CD4-positive, alpha-beta T cell treated with Interleukin-21 for 1 hour (primary cell): ENCODE data around the gene RPSA.
"Not testable (repeated sequence)": the region's sequence is repeated elsewhere in the genome, so short reads cannot be mapped to it uniquely, and the experiment has no call there.

Experiments
- DNase-seq: peaks from one replicate; pipeline ENCODE4 v3.0.0-alpha.2; 2020

Gene RPSA

DNA sequence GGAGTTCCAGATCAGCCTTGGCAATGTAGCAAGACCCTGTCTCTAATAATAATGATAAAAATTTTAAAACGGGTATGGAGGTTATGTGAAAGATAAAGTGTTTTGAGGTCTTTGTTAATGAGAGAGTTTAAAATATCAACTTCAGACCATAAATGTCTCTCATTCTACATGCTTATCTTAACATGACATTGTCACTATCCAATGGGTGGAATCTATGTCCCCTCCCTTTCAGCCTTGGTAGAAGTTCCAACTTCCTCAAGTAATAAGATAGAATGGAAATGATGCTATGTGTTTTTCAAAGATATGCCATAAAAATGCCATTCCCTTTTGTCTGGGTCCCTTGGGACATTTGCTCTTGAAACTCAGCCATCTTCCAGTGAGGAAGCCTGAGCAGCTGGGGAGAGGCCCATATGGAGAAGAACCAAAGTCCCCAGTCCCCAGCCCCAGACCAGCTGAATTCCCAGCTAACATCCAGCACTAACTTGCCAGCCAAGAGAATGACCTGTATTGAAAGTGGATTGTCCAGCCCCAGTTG, 17.0 kb downstream of the RPSA start:
- DNase-seq = no peak

DNA sequence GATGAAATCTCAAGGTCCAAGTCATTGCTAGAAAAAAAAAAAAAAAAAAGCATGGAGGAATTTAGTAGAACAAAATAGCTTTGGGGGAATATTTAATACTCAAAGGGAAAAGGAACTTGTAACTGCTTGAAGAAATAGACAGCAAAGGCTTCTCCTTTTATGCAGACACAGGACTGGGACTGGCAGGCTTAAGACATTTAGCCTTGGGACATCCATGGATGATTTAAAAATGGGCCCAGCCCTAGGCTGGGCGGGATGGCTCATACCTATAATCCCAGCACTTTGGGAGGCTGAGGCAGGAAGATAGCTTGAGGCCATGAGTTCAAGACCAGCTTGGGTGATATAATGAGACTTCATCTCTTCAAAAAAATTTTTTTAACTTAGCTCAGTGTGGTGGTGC, 19.8 kb downstream of the RPSA start:
- no peak for DNase-seq

DNA sequence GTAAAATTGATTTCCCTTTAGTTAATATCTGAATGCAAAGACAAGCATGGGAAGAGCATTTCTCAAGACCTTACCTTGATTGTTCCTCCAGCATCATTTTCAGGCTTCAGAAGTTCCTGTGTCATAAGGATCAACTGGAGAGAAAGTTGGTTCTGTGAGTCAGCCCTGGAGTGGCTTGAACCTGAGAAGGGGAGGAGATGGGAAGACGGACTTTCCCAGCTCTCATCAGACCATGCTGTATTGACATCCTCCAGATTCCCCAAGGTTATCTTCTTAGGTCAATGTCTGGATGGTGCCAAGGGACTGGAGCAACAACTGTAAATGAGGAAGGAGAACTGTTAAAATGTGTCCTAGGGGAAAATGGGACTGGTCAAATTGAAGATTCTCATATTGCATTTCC, 21.0 kb downstream of the RPSA start:
- DNase-seq = no peak

DNA sequence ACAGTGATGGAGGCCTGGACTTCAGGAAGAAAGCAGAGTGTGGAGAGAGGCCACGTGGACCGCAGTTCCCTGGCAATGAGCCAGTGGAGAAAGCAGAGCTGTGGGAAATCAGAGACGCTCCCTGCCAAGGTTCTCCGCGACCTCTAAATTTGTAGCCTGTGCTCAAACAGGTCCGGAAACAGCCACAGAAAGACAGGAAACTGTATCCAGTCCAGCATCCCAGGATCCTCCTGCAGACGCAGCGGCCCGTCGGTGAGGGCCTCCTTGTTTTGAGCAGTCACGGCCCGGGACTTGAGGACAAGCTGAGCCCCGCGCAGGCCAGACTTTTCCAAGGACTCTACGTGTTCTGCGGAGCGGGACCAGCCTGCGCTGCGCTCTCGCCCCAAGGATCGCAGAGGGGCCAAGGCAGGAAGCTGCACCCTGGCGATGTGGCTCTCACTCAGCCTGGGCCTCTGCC, 22.3 kb downstream of the RPSA start:
- DNase-seq = no peak

DNA sequence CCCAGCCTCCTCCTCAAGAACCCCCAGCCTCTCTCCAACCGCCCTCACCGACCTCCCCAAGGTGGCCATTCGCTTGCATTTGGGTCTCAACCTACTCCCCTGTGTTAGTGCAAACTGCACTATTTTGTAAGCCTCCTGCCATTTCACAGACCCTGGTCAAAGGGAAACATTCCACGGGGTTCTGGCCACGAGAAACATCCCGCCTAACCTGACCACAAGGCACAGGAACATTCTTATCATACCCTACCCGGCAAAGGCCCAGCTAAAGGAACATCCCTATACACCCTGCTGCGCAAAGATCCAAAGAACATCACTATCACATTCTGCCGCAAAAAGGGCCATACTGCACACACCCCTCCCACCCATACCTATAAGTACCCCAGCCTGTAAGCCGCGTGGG, 22.9 kb downstream of the RPSA start:
- no peak for DNase-seq

DNA sequence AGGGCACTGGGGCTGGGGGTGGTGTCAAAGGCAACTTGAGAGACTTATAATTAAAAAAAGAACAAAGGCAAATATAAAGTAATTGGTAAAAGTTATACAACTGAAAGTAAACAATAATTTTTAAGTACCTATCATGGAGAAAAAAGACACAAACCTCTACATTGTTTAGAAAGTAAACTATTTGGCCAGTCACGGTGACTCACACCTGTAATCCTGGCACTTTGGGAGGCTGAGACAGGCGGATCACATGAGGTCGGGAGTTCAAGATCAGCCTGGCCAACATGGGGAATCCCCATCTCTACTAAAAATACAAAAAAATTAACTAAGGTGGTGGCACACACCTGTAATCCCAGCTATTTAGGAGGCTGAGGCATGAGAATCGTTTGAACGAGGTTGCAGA, 25.8 kb downstream of the RPSA start:
- no peak for DNase-seq

DNA sequence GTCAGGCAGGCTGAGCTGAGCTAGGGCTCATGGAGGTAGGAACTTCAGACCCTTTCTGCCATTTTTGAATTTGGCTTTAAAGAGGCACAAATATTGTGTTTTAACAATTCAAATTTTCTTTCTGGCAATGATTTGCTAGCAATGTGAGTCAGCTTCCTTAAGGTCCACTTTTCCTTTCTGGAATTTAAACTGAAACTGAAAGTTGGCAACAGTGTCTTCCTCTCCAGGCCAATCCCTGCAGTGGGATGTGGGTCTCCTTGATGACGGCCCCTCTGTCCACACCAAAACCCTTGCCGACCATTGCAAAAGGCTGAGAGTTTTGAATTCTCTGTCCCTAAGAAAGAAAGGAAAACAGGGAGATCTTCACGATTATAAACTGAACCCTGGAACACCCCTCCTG, 27.1 kb downstream of the RPSA start:
- DNase-seq = no peak

DNA sequence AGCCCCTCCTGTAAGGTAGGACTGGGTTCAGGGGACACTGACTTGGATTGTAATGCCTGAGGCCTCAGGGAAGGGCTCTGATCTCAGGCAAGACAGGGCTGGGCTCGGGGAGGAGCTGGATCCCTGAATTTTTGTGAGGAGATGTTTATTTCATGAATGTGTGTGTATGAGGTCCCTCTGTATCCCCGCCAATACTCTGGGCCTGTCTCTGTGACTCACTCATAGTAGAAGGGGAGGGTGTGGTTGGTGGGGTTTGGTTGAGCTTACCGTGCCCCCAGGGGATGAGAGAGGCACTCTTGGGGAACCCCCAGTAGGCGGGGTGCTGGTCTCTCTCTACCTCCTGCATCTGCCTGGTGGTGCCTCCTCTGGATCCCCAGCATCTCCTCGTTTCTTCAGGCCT, 28.1 kb downstream of the RPSA start:
- DNase-seq = no peak

DNA sequence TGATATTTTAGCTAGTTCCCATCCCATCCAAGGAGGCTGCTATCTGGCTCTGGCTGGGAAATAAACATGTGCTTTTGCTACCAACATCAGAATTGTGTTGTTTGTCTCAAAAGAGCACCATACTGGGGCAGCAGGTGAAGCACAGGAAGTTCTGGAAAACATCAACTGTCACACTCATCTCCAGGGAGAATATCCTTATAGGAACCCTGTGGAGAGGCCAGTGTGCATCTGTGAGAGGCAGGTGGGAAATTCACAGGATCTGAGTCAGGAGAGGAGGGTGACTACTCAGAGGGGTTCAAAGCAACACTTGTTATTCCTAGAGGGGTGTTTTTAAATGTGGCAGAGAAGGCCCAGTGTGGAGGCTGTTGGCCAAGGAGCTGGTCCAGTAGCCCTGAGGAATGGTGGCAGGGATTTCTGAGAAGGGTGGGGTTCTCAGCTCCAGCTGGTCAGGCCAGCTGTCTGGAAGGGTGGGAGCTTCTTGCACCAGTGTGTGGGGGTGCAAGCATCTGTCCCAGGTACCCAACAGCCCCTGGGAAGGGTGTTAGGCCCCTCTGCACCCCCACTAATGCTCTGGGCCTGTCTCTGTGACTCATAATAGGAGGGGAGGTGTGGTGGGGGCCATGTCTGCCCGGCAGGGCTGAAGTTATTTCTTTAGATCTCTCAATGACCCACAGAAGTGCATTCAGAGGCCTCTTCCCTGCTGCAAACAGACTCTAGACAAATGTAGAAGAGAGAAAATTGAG, 28.7 kb downstream of the RPSA start:
- no peak for DNase-seq

DNA sequence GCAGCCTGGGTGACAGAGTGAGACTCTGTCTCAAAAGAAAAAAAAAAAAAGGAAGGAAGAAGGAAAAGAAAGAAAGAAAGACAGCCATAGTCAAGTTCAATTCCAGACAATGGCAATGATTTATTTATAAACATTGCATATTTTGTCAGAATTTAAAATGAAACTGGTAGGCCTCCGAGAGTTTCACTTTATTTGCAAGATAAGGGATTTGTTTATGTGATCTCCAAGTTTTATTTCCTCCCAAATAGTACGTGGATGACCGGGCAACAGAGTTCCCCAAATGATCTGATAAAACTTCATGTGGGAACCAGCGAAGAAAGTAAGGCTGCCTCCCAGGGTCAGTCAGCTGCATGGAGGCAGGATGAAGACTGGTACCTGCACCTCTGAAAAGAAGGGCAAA, 32.4 kb downstream of the RPSA start:
- DNase-seq = no peak

DNA sequence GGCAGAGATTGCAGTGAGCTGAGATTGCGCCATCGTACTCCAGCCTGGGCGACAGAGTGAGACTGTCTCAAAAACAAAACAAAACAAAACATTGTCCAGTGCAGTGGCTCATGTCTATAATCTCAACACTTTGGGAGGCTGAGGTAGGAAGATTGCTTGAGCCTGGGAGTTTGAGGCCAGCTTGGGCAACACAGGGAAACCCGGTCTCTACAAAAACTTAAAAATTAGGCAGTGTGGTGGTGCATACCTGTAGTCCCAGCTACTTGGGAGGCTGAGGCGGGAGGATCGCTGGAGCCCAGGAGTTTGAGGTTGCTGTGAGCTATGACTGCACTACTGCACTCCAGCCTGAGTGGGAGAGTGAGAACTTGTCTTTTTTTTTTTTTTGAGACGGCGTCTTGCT, 33.8 kb downstream of the RPSA start:
- DNase-seq = no peak

DNA sequence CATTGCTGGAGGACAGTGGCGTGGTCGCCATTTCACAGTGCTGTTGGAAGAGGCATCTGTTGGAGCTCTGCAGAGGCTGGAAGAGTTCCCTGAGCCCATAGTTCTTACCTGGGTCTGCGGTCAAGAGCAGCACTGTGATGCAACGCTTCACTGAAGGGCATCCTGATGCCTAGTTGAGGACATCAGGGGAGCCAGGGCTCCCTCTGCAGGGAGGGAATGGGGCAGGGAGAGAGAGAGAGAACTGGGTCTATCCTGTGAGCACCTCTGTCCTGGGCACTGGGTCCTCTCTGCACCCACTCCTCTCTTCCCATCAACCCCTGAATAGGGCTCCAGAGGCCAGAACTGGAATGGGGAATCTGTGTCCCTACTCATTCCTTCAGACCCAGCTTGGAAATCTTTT, 37.0 kb downstream of the RPSA start:
- DNase-seq = no peak

DNA sequence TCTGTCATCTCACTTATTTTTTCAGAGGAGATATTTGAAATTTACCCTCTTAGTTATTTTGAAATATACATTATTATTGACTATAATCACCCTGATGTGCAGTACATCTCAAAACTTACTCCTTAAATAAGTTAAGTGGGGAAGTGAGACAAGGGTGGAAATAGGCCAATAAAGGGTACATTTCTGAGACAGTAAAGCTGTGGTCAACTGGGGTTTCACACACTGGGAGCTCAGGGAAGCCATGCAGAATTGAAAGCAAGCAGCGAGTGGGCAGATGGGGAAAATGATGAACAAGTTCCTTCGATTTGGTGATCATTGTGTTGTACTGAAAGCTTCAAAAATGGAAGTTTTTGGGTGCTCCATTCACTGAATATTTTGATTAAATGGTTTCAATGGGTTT, 39.4 kb downstream of the RPSA start:
- no peak for DNase-seq

DNA sequence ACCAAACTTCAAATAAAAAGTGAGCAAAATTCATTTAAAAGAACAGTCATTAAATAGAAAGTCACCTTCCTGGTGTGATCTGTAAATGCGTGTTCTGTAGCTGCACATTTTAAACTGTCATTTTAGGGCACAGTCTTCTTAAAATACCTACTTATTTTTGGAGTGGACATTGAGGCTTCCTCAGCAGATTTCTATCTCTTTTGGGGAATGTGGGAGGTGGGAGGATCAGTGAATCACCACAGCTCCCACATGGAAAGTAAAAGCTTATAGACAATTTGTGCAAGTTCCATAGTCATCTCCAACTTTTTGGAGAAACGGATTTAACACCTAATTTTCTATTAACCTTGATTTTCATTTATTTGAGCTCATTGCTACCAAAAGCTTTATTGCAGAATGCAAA, 39.9 kb downstream of the RPSA start:
- no peak for DNase-seq

DNA sequence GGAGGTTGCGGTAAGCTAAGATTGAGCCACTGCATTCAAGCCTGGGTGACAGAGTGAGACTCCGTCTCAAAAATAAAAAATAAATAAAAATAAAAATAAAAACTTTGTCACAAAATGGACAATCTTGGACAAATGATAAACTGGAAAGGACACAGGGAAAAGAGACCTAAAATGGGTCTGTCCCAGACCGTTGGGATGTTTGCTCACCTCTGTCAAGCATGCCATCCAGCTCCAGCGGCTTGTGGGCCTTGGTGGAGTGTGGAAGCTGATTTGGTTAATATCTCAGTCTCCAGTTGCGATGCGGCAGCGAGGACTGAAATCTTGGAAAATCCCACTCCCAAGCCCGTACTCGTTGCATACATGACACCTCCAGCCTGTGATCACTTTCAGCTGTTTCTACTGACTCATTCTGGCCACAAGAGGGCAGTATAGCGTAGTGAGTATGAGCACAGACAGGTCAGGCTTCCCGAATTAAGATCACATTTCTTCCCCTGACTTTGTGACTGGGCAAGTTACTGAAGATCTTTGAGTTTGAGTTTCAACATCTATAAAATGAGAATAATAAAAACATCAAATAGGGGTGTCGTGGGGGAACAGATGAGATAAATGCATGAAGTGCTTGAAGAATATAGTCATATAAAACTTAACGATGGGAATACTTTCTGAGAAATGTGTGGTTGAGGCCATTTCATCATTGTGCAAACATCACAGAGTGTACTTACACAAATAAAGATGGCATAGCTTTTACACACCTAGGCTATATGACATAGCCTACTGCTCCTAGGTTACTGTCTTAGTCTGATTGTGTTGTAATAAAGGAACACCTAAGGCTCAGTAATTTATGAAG, 41.3 kb downstream of the RPSA start:
- peak; percentile 74 for DNase-seq

DNA sequence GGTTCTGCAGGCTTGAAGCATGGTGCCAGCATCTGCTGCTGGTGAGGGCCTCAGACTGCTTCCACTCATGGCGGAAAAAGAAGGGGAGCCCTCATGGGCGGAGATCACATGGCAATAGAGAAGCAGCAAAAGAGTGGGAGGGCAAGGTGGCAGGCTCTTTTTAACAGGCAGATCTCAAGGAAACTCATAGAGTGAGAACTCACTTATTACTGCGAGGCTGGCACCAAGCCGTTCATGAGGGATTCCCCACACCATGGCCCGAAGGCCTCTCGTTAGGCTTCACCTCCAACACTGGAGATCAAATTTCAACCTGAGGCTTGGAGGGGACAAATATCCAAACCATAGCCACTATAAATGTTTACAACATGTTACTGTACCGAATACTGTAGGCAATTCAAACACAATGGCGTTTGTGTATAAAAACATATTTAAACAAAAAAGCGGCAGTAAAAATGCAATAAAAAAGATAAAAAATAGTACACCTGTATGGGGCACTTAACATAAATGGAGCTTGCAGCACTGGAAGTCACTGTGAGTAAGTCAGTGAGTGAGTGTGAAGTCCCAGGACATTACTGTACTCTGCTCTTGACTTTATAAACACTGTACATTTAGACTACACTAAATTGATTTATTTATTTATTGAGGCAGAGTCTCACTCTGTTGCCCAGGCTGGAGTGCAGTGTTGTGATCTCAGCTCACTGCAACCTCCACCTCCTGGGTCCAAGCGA, 42.1 kb downstream of the RPSA start:
- no peak for DNase-seq

DNA sequence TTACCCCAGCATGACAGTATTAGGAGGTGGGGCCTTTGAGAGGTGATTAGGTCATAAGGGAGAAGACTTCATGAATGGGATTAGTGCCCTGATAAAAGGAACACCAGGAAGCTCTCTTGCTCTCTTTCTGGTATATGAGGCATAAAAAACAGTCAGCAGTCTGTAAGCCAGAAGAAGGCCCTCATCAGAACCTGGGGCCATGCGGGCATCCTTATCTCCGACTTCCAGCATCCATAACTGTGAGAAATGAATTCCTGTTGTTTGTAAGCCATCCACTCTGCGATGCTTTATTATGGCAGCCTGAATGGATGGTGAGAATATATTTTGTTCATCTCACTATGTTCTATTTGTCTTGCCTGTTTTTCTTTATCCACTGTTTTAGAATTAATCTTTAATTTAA, 43.3 kb downstream of the RPSA start:
- no peak for DNase-seq

DNA sequence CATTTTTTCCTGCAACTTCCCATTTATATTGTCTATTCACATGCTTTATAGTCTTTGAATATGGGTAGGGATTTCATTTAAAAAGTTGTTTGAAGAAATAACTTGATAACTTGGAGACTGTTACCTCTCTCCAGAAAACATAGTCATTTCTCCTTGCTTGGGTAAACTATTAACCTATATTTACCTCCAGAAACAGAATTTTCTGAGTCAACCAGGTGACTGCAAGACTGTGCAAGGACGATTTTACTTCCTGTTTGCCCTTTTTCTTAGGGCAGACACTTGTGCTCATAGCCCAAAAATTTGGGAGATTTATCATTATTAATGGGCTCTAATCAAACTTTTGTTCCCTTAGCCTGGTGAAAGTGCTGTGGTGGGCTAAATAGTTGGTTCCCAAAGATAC, 46.6 kb downstream of the RPSA start:
- DNase-seq = no peak

DNA sequence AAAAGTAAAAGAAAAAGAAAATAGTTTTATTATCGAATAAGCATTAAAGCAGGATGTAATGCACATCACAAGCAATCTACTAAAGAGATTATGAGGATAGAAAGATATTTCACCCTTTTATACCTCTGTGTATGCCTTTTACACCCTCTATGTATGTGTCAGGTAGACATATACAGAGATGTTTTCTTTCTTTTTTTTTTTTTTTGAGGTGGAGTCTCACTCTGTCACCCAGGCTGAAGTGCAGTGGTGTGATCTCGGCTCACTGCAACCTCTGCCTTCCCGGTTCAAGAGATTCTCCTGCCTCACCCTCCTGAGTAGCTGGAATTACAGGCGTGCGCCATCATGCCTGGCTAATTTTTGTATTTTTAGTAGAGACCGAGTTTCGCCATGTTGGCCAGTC, 47.4 kb downstream of the RPSA start:
- not testable (repeated sequence) for DNase-seq

DNA sequence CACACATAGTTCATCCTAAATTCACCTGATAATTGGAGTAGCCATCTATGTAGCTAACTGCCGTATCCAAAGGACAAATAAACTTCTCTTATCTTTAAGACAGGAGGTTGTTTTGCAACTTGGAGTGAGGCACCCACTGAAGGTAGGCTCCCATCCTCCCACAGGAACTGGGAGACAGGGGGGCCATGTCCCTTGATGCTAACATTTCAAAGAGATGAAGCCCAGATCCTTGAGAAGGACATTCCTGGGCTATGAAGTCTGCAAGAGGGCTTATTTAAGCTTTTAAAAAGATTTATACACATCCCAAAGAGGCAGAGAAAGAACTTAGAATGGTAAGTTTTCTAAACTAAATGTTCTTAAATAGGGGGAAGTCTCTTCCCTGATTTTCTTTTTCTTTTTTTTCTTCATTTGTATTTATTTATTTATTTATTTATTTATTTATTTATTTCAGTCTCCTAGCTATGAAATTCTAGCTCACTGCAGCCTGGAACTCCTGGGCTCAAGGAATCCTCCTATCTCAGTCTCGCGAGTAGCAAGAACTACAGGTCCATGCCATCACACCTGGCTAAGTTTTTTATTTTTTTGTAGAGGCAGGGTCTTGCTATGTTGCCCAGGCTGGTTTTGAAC, 48.2 kb downstream of the RPSA start:
- DNase-seq = no peak

DNA sequence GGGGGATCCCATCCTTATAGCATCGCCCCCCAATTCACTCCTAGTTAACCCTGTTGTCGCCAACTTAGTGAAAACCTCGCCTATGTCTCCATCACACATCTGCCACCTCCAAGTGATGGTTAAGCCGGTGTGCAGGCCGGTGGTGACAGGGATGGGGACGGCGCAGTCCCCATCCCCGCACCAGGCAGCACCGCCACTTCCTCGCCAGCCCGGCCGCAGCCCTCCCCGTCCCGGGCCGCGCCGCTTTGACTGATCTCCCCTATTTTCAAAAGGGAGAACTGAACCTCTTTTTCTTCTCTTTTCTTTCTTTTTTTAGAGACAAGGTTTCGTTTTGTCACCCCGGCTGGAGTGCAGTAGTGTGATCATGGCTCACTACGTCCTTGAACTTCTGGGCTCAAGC, 49.6 kb downstream of the RPSA start:
- no peak for DNase-seq

DNA sequence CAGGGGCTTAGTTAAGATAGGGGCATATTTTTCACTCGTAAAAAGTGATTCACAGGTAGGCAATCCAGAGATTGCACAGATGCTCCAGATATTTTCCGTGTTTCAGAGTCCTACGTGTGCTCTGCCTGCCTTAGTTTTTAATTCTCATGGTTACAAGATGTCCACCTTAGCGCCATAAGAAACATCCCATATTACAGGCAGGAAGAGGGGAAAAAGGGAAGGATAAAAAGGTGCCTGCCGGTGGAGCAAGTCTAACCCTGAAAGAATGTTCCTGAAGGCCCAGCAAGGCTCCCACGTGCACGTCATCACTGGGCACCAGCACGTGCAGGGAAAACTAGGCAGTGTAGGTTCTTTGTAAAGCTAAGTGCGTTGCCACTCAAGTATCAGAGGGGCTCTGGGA, 50.8 kb downstream of the RPSA start:
- no peak for DNase-seq

DNA sequence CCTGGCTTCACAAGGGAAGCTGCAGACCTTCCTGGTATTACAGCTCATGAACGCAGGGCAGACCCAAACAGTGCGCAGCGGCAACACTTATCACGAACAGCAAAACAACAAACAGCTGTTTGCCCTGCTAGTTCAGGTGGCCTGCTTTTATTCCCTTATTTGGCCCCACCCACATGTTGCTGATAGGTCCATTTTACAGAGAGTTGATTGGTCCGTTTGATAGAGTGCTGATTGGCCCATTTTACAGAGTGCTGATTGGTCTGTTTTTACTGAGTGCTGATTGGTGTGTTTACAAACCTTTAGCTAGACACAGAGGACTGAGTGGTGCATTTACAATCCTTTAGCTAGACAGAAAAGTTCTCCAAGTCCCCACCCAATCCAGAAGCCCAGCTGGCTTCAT, 52.1 kb downstream of the RPSA start:
- not testable (repeated sequence) for DNase-seq
